ENCODE measurements around the gene U2AF1L4.

- TF ChIP-seq CTCF (IDR thresholded peaks at IDR 0.05; ENCODE audit: poor library complexity) (no peak), EZH2phosphoT487 (IDR thresholded peaks at IDR 0.05; ENCODE audit: low read depth, severe bottlenecking, unreplicated experiment) (no peak)
These were observed 30.4 kb downstream of the U2AF1L4 start for GRCh38 chr19:35714601-35715354.

Measured in hepatocyte (in vitro differentiated cells).